NCI-H2196 treated with DMSO at 0.1 percent for 48 hours (cell line): ENCODE data around the gene UAP1L1.
"Not testable (repeated sequence)": the region's sequence is repeated elsewhere in the genome, so short reads cannot be mapped to it uniquely, and the experiment has no call there.

Experiments used
- DNase-seq: peaks from one replicate; lab custom pipeline; 2025; ENCODE audit not compliant: unreplicated experiment; lab: John Stamatoyannopoulos, UW

Gene UAP1L1

GRCh38 chr9:137111788-137112563 is 34.7 kb downstream of the UAP1L1 start:
- DNase-seq = no peak

GRCh38 chr9:137112564-137113384 is 35.5 kb downstream of the UAP1L1 start:
- no peak for DNase-seq

GRCh38 chr9:137113385-137114159 is 36.3 kb downstream of the UAP1L1 start:
- no peak for DNase-seq

- DNase-seq = no peak
These were observed 36.9 kb downstream of the UAP1L1 start for GRCh38 chr9:137114220-137114612.

- peak; percentile 27 for DNase-seq
These were observed 37.5 kb downstream of the UAP1L1 start, which contains the start of gene DPP7 for GRCh38 chr9:137114613-137115393. TSS of gene DPP7 (minus strand) at chr9:137114733. CDS start at chr9:137114713, 20 bp downstream.

DNA sequence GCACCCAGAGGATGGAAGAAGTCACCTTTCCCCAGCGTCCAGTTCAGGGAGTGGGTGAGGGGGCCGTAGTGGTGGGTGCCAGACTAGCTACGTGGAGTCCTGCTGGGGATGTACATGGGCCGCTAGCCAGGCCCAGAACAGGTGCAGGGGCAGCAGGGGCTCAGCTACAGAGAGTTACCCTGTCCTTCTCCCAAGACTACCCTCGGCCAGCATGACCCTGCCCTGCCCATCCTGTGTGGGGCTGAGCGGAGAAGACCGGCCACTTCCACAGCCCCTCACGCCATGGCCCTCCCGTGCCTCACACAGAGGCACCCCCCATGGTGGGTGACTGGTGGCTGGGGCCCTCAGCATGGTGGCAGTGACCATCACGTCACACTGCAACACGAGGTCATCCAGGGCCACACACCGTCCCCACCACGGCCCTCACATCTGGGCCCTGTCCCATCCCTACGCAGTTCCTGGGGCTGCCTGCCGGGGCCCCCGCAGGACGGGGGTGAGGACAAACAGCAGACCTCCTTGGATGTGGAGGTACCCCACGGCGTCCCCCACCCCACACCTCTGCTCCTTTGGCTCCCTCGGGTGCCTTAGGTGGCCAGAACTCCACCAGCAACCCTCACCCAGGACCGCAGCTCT is 38.2 kb downstream of the UAP1L1 start:
- no peak for DNase-seq

DNA sequence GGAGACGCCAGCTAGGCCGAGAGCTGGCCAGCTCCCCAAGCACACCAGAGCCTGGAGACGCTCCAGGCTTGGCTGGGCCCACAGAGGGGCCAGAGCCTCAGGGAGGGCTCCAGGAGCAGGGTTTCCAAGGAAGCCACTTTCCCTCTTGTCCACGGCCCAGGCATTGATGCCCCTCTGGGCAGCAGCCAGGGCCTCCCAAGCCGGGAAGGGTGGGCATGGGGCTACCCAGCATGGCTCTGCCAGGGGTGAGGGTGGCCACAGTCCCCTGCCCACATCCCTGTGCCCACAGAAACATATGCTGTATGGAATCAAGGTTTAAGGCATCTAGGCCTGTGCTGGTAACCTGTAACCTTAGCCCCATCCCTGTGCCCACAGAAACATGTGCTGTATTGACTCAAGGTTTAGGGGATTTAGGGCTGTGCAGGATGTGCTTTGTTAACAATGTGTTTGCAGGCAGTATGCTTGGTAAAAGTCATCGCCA is 38.8 kb downstream of the UAP1L1 start:
- no peak for DNase-seq

DNA sequence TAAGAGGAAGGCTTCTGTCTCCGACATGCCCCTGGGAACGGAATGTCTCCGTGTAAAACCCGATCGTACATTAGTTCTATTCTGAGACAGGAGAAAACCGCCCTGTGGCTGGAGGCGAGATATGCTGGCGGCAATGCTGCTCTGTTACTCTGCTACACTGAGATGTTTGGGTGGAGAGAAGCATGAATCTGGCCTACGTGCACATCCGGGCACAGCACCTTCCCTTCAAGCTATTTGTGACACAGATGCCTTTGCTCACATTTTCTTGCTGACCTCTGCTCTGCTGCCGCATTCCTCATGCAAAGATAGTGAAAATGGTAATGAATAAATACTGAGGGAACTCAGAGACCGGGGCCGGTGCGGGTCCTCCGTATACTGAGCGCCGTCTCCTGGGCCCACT is 39.4 kb downstream of the UAP1L1 start:
- no peak for DNase-seq

- DNase-seq = no peak
These were observed 40.0 kb downstream of the UAP1L1 start for GRCh38 chr9:137117269-137117731.

- DNase-seq = not testable (repeated sequence)
These were observed 40.8 kb downstream of the UAP1L1 start for GRCh38 chr9:137118092-137118603.

DNA sequence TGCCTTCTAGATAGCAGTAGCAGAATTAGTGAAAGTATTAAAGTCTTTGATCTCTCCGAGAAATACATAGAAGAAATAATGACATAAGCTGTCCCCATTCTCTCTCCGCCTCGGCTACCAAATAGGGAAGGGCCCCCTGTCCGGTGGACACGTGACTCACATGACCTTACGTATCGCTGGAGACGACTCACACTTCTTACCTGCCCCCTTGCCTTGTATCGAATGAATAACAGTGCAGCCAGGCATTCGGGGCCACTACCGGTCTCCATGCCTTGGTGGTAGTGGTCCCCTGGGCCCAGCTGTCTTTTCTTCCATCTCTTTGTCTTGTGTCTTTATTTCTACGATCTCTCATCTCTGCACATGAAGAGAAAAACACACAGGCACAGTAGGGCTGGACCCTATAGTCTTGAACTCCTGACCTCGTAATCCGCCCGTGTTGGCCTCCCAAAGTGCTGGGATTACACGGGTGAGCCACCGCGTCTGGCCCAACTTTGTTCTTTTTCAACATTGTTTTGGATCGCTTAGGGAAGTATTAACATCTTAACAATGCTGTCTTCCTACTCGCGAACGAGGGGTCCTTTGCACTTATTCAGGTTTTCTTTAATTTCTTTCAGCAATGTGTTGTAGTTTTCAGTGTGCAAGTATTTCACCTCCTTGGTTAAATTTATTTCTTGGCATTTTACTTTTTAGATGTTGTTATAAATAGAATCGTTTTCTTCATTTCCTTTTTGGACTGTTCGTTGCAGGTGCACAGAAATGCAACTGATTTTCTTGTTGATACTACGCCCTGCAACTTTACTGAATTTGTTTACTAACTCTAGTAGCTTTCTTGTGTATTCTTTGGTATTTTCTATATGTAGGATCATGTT is 44.8 kb downstream of the UAP1L1 start:
- not testable (repeated sequence) for DNase-seq

DNA sequence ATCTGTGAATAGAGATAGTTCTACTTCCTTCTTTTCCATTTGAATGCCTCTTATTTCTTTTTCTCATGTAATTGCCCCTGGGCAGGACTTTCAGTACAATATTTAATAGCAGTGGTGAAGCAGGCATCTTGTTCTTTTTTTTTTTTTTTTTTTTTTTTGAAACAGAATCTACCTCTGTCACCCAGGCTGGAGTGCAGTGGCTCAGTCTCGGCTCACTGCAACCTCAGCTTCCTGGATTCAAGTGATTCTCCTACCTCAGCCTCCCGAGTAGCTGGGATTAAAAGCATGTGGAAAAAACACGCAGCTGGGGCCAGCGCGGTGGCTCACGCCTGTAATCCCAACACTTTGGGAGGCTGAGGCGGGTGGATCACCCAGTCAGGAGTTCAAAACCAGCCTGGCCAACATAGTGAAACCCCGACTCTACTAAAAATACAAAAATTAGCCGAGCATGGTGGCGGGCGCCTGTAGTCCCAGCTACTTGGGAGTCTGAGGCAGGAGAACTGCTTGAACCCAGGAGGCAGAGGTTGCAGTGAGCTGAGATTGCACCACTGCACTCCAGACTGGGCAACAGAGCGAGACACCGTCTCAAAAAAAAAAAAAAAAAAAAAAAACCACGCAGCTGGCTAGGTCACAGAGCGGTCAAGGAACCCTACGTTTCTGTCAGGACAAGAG is 45.6 kb downstream of the UAP1L1 start:
- not testable (repeated sequence) for DNase-seq

DNA sequence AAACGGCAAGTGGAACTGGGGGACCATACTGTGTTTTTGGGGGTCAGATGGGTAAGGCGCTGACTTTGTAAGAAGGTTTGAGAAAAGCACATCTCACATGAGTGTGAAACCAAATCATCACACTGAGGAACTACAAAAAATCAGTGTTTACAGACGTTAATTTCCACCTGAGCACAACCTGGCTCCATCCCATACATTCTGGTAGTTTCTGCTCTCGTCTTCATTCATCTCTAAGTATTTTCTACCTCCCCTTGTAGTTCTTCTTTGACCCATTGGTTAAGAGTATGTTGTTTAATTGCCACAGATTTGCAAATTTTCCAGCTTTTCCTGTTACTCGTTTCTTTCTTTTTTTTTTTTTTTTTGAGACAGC is 46.1 kb downstream of the UAP1L1 start:
- no peak for DNase-seq

DNA sequence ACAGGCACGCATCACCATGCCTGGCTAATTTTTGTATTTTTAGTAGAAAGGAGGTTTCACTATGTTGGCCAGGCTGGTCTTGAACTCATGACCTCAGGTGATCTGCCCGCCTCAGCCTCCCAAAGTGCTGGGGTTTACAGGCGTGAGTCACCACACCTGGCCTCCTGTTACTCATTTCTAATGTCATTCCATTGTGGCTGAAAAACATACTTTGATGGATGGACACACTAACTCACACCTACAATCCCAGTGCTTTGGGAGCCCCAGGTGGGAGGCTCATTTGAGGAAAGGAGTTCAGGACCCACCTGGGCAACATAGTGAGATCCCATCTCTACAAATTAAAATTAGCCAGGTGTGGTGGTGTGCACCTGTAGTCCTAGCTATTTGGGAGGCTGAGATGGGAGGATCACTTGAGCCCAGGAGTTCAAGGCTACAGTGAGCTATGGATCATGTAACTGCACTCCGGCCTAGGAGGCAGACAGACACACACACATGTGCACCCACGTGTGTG is 46.7 kb downstream of the UAP1L1 start:
- DNase-seq = not testable (repeated sequence)

GRCh38 chr9:137126786-137127185 is 49.5 kb downstream of the UAP1L1 start:
- DNase-seq = no peak

DNA sequence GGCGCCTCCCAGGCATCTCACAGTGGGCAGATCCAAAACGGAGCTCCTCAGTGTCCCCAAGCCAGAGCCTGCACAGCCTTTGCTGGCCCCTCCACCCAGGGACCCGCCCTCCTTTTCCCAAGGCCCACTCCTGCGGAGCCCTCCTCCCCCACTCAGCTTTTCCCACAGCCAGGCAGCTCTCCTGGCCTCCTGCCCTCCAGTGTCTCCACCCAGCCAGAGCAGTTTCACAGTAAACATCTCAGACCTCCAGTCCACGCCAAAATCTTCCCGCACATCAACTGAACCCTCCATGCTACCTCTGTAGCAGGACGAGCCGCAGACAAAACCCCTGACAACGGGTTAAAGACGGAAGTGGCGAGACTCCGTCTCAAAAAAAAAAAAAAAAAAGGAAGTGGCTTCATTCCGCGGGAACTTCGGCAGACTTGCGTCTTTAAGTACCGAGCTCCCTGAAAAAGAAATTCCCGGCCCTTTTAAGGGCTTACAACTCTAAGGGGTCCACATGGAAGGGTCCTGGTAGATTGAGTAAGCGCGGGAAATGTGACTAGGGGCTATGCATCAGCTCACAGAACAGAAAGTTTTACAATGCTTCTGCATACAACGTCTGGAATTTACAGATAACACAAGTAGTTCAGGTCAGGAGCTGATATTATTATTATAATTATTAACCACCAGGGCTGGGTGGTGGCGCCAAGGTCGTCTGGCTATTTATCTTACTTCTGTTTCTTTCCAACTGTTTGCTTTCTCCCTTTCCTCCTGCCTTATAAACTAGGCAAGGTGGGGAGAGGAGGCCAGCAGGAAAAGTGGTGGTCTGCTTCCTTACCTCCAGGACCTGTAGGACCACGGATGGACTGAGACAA is 50.2 kb downstream of the UAP1L1 start:
- DNase-seq = no peak
